HG02678 (cell line): ENCODE results near the gene SCN5A.

ENCODE experiments used
- ATAC-seq: cut with Tn5 transposase; IDR thresholded peaks from one replicate; pipeline ENCODE4 v1.9.1; 2021; ENCODE audit warnings: mild to moderate bottlenecking, moderate library complexity; ENCODE audit not compliant: unreplicated experiment

SCN5A gene

DNA sequence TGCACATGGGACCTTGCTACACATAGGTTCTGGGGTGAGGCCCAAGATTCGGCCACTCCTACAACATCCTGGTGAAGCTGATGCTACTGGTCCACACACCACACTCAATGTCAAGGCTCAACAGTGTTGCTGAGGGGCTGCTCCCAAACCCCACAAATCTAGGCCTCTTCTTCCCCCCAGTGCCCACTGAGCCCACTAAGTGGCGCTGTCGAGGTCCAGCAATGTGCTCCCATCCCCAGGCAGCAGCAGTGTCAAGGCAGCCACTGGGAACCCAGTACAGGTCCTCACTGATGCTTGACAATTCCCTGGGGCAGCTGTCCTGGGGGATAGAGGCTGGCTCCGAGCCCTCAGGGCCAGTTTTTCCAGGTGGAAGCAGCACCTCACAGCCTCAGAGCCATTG, 21.5 kb downstream of the SCN5A start:
- no peak for ATAC-seq

DNA sequence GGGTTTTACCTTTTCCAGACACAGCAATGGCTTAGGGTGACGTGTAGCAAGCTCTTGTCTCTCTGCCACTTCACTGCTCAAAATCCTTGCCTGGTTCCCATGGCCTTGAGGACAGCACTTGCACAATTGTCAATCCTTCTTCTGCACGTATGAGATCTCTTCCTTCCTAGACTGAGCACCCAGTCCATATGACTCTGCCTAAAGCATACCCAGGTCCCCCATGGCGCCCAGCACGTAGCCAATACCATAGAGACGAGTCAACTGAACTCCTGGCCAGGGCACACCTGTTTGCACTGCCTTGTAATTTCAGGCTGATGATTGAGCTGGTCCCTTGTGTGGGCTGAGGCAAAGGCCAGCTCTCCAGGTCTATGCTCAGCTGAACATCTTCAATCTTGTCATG, 23.3 kb downstream of the SCN5A start:
- ATAC-seq: no peak

DNA sequence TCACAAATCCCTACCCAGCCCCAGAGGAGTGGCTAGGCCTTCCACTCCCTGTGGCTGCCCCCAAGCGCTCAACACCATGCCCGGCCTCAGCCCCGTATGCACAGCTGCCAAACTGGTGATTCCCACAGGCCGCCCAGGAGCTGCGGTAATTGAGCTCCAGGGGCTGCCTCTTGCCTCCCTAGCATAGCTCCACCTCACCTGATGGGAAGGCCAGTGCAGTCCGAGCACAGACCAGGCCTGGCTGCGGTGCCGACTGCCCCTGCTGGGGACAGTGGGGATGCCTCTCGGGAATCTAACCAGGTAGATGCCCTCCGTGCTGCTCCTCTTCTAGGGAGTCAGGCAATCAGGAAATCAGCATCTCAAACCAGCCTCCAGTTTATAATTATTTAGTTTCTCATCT, 25.9 kb downstream of the SCN5A start:
- no peak for ATAC-seq

- no peak for ATAC-seq
Measured at GRCh38 chr3:38622336-38622735, 27.2 kb downstream of the SCN5A start.

GRCh38 chr3:38620236-38620635, 29.3 kb downstream of the SCN5A start:
- no peak for ATAC-seq

- no peak for ATAC-seq
Measured at GRCh38 chr3:38618343-38618742, 31.1 kb downstream of the SCN5A start.

DNA sequence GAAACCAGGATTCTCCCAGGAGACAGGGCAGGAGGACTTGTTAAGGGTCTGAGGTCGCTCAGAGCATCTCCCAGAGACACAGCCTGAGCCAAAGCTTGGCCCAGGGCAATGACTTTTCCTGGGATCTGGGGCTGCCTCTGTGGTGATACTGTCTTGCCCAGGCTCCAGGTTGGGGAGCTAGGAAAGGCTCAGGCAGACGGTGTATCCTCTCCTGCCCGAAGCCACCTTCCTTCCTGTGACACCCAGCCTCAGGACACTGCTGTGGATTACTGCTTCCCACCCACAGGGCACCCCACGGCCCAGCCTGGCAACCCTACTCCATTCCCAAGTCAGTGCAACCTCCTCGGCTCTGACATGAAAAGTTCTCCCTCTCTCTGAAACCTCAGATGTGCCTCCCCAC, 31.9 kb downstream of the SCN5A start:
- no peak for ATAC-seq

DNA sequence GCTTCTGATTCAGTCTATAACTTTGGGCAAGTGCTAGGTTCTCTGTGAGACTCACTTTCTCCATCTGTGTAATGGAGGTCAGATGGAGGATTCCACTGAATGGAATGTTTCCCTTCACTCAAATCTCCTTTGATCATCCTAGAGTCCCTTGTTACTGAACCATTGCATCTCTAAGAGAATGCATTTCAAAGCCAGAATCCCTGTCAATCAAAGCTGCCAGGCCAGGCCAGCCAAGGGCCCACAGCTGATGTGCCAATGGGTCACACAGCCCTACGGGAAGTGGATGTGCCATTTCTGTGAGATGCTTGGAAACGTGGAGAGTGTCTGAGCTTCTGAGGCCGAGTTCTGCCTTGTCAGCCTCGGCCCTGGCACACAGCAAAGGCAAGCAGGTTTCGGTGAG, 32.4 kb downstream of the SCN5A start:
- no peak for ATAC-seq

DNA sequence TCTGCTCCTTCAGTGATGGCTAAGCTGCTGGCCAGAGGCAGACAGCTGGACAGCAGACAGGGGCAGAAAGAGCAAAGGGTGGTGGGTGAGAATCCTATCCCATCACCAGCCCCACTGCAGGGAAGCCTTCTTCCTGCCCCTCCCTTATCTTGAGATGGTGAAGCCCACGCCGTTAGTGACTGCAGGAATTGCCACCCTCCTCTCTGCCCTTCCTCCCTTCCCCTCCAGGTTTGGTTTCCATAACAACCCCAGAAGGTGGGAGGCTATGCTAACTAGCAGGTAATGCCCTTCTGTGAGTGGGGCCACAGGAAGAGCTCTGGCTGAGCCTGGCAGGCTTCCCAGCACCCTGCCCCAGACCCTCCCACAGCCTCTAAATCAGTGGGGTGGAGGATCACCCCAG, 32.8 kb downstream of the SCN5A start:
- no peak for ATAC-seq

DNA sequence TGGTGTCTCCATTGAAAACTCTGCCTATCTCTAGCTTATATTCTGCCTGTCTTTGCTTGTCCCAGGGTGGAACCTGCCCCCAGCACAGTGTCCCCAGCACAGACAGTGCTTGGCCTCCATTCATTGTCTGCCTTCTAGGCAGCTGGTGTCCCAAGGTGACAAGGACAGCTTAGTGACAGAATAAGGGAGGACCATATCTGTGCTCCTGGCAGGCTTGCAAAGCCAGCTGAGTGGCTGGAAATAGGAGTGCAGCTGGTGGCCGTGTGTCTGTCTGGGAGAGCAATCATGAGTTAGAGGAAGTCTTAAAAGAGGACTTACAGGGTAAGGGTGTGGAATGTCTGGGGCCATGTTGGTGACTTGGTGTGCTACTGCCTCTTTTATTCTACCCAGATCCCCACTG, 33.4 kb downstream of the SCN5A start:
- ATAC-seq: no peak

- no peak for ATAC-seq
Measured at GRCh38 chr3:38614651-38615352, 34.7 kb downstream of the SCN5A start.

GRCh38 chr3:38614091-38614490, 35.4 kb downstream of the SCN5A start:
- ATAC-seq: no peak

GRCh38 chr3:38613426-38613825, 36.1 kb downstream of the SCN5A start:
- no peak for ATAC-seq

DNA sequence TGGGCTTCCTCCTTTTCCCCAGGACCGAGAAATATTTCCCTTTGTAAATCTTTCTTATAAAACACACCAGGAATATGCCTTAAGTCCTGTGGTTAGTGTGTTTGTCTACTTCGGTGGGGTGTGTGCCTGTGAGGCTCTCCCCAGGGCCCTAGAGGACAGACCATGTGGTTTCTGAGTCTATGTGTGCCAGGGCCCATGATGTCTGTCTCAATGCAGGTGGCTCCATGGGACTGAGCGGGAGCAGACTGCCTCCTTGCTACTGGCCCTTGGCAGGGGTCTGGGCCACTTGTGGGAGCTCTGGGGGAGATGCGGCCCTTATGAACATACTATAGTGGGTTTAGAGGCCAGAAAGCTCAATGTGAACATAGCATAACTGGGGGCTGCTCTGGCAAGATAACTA, 37.6 kb downstream of the SCN5A start:
- ATAC-seq: no peak

GRCh38 chr3:38610934-38611333, 38.6 kb downstream of the SCN5A start:
- ATAC-seq: no peak

- ATAC-seq: no peak
Measured at GRCh38 chr3:38610436-38610835, 39.1 kb downstream of the SCN5A start.

- no peak for ATAC-seq
Measured at GRCh38 chr3:38609386-38610111, 39.9 kb downstream of the SCN5A start.

- no peak for ATAC-seq
Measured at GRCh38 chr3:38608961-38609360, 40.5 kb downstream of the SCN5A start.

- ATAC-seq: no peak
Measured at GRCh38 chr3:38608086-38608775, 41.3 kb downstream of the SCN5A start.

- ATAC-seq: no peak
Measured at GRCh38 chr3:38606561-38606960, 42.9 kb downstream of the SCN5A start.

GRCh38 chr3:38605981-38606380, 43.5 kb downstream of the SCN5A start:
- no peak for ATAC-seq

DNA sequence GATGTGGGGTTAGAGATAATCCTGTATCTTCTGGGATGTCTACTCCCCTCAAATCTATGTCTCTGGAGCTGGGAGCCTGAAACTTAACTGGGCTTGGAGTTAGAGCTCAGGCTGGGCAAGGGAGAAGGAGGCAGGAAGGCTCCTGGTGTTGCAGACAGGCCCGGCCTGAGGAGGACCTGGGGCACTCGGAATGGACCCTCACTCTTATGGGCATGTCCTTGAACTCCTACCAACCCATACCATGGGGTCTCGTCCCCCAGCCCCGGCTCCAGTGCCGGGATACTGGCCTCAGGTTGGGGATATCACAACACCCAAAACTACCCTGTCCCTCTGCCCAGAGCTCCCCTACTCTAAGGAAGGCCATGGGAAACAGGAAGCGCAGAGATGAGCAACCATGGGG, 45.2 kb downstream of the SCN5A start:
- no peak for ATAC-seq
